ENCODE measurements around the gene TCF21. TPM values are rescaled to one million over a fixed set of nuclear protein-coding genes. Genes with fewer than 3 reads are reported as not detected.
"Not testable (repeated sequence)": the region's sequence is repeated elsewhere in the genome, so short reads cannot be mapped to it uniquely, and the experiment has no call there.

TCF21 gene
- total RNA-seq, 1 donor from 2014 or later: not detected

DNA sequence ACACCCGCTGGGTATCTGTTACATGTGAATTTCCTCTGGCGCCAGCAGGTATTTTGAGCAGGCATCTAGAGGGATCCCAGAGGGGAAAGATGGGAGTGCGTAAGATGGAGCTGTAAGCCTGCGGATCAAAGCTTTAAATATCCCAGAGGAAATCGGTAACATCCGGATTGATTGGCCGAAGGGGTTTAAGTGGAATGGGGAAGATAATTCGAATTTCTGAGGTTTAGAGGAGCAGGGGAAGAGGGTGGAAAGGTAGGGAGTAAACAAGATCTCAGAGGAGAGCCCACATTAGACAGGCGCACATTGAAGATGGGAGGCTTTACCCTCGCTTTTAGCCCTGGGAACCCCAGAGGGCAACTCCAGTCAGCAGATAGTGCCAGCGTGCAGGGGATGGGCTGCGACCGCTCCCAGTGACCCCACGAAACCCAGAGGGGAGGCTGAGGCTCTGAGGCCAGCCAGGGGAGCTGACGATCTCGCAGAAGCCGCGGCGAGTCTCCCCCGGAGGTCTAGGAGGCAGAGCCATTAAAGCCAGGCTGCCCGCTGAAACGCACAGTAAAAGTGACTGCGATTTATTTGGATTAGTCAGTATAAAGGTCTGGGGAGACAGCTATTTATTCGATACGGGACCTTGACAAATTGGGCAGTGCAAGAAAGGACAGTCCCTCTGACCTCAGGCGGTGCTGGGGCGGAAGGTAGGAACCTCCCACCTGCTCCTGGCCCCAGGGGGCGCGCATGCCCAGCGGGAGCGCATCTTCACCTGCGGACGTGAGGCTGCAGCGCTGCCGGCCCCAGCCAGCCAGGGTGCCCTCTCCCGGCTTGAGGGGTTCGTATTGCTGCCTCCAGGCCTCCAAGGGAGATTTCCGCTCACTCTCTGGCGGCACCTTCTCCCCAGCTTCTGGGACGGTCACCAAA lies 34.3 kb upstream of the TCF21 start:
- no peak overlapping the region for H3K4me3 Mint-ChIP-seq
- no peak overlapping the region for H3K27ac Mint-ChIP-seq (ENCODE audit: unreplicated experiment)
- TF ChIP-seq, protein P1, sequence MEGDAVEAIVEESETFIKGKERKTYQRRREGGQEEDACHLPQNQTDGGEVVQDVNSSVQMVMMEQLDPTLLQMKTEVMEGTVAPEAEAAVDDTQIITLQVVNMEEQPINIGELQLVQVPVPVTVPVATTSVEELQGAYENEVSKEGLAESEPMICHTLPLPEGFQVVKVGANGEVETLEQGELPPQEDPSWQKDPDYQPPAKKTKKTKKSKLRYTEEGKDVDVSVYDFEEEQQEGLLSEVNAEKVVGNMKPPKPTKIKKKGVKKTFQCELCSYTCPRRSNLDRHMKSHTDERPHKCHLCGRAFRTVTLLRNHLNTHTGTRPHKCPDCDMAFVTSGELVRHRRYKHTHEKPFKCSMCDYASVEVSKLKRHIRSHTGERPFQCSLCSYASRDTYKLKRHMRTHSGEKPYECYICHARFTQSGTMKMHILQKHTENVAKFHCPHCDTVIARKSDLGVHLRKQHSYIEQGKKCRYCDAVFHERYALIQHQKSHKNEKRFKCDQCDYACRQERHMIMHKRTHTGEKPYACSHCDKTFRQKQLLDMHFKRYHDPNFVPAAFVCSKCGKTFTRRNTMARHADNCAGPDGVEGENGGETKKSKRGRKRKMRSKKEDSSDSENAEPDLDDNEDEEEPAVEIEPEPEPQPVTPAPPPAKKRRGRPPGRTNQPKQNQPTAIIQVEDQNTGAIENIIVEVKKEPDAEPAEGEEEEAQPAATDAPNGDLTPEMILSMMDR (conservative IDR thresholded peaks at IDR 0.05): no peak
- peak; percentile 16 for DNase-seq (ENCODE audit: low read depth, low spot score)
- H3K4me1 Mint-ChIP-seq: peaks cover 8% of the 10 kb centered on the region
- H3K36me3 Mint-ChIP-seq (ENCODE audit: low read depth): no peaks in the 10 kb centered on the region
- peaks cover 91% of the 10 kb centered on the region for H3K27me3 Mint-ChIP-seq (ENCODE audit: low read depth)
- H3K9me3 Mint-ChIP-seq: peaks cover 7% of the 10 kb centered on the region

DNA sequence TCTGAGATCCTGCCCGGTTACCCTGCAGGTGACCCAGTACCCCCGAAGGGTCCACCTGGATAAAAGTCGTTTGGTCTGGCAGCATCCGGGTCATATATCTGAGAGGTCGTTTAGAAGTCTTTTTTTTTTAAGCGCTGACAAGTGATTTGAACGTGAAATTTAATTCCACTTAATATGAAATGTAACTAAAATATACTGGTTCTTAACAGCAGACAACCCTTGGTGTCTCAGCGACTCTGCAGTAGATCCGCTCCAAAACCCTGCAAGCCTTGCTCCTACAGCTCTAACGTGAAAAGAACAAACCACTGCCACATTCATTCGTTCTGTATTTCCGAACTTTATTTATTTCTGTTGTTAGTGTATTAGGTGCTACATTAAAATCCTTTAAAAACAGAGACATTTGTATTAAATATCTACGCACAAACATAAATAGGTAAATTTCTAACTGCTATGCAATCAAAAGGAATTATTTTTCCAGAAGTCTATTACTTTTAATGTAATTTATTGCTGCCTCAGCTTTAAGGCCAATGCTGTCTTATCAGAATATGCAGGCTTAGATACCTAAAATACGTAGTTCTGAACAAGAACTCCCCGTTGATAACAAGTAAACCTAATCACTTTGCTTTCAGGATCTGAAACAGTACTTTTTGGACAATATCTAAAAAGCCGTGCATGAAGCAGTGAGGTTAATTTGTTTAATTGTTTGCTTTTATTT lies 33.5 kb upstream of the TCF21 start:
- no peak overlapping the region for H3K27ac Mint-ChIP-seq (ENCODE audit: unreplicated experiment)
- peaks cover 11% of the 10 kb centered on the region for H3K9me3 Mint-ChIP-seq
- H3K36me3 Mint-ChIP-seq (ENCODE audit: low read depth): peaks cover 3% of the 10 kb centered on the region
- DNase-seq (ENCODE audit: low read depth, low spot score): no peak
- H3K27me3 Mint-ChIP-seq (ENCODE audit: low read depth): peaks cover 90% of the 10 kb centered on the region
- TF ChIP-seq, protein P1 (conservative IDR thresholded peaks at IDR 0.05): no peak
- H3K4me3 Mint-ChIP-seq: no peak overlapping the region
- H3K4me1 Mint-ChIP-seq: peaks cover 8% of the 10 kb centered on the region

DNA sequence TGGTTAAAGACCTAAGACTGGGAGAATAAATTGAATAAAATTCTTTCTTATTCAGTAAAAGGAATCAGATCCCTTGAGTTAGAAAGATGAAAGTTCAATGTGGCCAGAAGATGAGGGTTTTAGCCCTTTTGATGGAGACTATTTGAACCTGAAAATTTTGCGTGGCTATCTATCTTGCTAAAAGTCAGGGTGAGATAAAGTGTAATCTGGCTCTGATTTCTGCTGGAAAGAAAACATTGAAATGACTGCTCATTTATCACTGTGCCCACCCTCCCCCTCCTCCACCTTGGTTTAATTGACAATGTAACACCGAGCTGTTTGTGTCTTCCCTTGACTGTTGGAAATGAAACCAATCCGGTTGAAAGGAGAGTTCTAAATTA lies 32.9 kb upstream of the TCF21 start:
- Mint-ChIP-seq H3K4me3 (no peak overlapping the region), H3K4me1 (peaks cover 8% of the 10 kb centered on the region), H3K9me3 (peaks cover 13% of the 10 kb centered on the region), H3K27ac (ENCODE audit: unreplicated experiment) (no peak overlapping the region), H3K36me3 (ENCODE audit: low read depth) (peaks cover 4% of the 10 kb centered on the region), H3K27me3 (ENCODE audit: low read depth) (peaks cover 88% of the 10 kb centered on the region)
- DNase-seq (ENCODE audit: low read depth, low spot score): no peak
- TF ChIP-seq, protein P1 (conservative IDR thresholded peaks at IDR 0.05): no peak

DNA sequence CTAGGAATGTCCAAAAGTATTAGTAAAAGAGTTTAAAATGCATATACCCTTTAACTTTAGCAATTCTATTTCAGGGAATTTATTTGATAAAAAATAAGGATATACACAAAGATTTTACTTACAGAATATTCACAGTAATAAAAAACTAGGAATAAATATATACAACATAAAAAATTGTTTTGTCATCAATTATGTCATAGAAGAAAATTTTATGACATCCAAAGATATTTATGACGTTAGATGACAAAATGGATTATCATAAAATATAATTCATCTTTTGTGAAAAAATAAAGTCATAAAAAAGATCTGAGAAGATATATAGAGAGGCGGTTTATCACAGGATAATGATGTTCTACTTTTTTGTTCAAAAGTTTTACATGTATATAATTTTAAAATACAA lies 32.0 kb upstream of the TCF21 start:
- Mint-ChIP-seq H3K4me3 (no peak overlapping the region), H3K27me3 (ENCODE audit: low read depth) (peaks cover 90% of the 10 kb centered on the region), H3K27ac (ENCODE audit: unreplicated experiment) (no peak overlapping the region), H3K4me1 (peaks cover 8% of the 10 kb centered on the region), H3K9me3 (peaks cover 16% of the 10 kb centered on the region), H3K36me3 (ENCODE audit: low read depth) (peaks cover 8% of the 10 kb centered on the region)
- TF ChIP-seq, protein P1 (conservative IDR thresholded peaks at IDR 0.05): no peak
- DNase-seq (ENCODE audit: low read depth, low spot score): no peak

DNA sequence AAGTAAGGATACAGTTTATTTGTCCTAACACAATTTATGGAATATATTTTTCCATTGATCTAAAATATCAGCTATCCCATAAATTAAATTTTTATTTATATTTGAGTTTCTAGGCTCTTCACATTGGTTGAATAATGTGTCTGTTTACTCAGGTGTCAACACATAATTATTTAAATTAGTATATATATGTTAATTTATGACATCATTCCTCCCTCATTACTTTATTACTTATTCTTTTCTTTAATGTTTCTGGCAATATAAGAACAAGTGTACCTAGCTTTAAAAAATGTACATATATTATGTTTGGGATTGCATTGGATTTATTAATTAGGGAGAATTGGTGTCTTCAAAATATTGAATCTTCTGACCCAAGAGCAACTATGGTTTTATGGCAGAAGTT lies 31.2 kb upstream of the TCF21 start:
- Mint-ChIP-seq H3K27ac (ENCODE audit: unreplicated experiment) (no peak overlapping the region), H3K27me3 (ENCODE audit: low read depth) (peaks cover 90% of the 10 kb centered on the region), H3K4me1 (peaks cover 8% of the 10 kb centered on the region)

DNA sequence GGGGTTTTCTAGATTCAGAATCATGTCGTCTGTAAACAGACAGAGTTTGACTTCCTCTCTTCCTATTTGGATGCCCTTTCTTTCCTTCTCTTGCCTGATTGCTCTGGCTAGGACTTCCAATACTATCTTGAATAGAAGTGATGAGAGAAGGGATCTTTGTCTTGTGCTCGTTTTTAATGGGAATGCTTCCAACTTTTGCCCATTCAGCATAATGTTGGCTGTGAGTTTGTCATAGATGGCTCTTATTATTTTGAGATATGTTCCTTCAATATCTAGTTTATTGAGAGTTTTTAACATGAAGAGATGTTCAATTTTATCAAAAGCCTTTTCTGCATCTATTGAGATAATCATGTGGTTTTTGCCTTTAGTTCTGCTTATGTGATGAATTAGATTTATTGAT lies 27.6 kb upstream of the TCF21 start:
- H3K4me3 Mint-ChIP-seq; H3K27ac Mint-ChIP-seq (ENCODE audit: unreplicated experiment); DNase-seq (ENCODE audit: low read depth, low spot score); H3K4me1 Mint-ChIP-seq: not testable (repeated sequence)
- Mint-ChIP-seq H3K9me3 (peaks cover 38% of the 10 kb centered on the region), H3K27me3 (ENCODE audit: low read depth) (peaks cover 70% of the 10 kb centered on the region), H3K36me3 (ENCODE audit: low read depth) (peaks cover 13% of the 10 kb centered on the region)

More for the DNA sequence above, 31.2 kb upstream of the TCF21 start:
- DNase-seq (ENCODE audit: low read depth, low spot score): no peak
- Mint-ChIP-seq H3K9me3 (peaks cover 24% of the 10 kb centered on the region), H3K4me3 (no peak overlapping the region), H3K36me3 (ENCODE audit: low read depth) (peaks cover 8% of the 10 kb centered on the region)
- TF ChIP-seq, protein P1 (conservative IDR thresholded peaks at IDR 0.05): no peak

Measured in neural crest cell (in vitro differentiated cells).